Aorta (tissue), 5 donors: ENCODE measurements around the gene ME3. TPM values are rescaled to one million over a fixed set of nuclear protein-coding genes. Genes with fewer than 3 reads are reported as not detected.
A peak's percentile ranks its signal among the peaks of the same experiment; 100 is the strongest.

Source experiments
- ATAC-seq: fragments of 200-7000 bp; cut with Tn5 transposase; one replicate; pipeline ENCODE4 v1.9.1; 2022; ENCODE audit warnings: moderate library complexity; ENCODE audit not compliant: low FRiP score
- DNase-seq, 2 donors: peaks; one replicate each; pipeline ENCODE4 v3.0.0-alpha.2; 2020
- H3K27ac ChIP-seq, 2 donors: one replicate each; pipeline ENCODE4 v1.5.1; 2013; ENCODE audit warnings: low read length in 2 of 2, mild to moderate bottlenecking in 2 of 2, moderate library complexity in 2 of 2, control low read depth in 1 of 2, inconsistent platforms in 1 of 2, low read depth in 1 of 2
- H3K27me3 ChIP-seq, 2 donors: one replicate each; pipeline ENCODE4 v1.6.1; 2013; ENCODE audit warnings: control low read depth in 1 of 2, low read length in 1 of 2, mild to moderate bottlenecking in 1 of 2, moderate library complexity in 1 of 2; ENCODE audit not compliant: insufficient read depth in 2 of 2, control insufficient read depth in 1 of 2
- H3K36me3 ChIP-seq, 2 donors: one replicate each; pipeline ENCODE4 v1.6.1; 2013; ENCODE audit warnings: control low read depth in 1 of 2, low read length in 1 of 2, mild to moderate bottlenecking in 1 of 2; ENCODE audit not compliant: insufficient read depth in 2 of 2, control insufficient read depth in 1 of 2
- H3K4me1 ChIP-seq, 2 donors: one replicate each; pipeline ENCODE4 v1.6.1; 2013; ENCODE audit warnings: low read length in 2 of 2, control low read depth in 1 of 2, mild to moderate bottlenecking in 1 of 2, moderate library complexity in 1 of 2; ENCODE audit not compliant: insufficient read depth in 2 of 2, control insufficient read depth in 1 of 2
- H3K4me3 ChIP-seq, 2 donors: one replicate each; pipeline ENCODE4 v1.5.1; 2013; ENCODE audit warnings: low read length in 2 of 2, control low read depth in 1 of 2, mild to moderate bottlenecking in 1 of 2
- H3K9me3 ChIP-seq: one replicate; pipeline ENCODE4 v1.6.1; 2013; ENCODE audit warnings: mild to moderate bottlenecking, low read length; ENCODE audit not compliant: control insufficient read depth
- whole genome bisulfite sequencing, 2 donors: extraction: QIAGEN DNeasy Blood & Tissue Kit; methylation state at CpG; one replicate each; pipeline ENCODE4 v1.1.7; 2013; 5-methylcytosine and 5-hydroxymethylcytosine counted together
- intact Hi-C, 2 donors: fragments of 100-400 bp; cut with DNase I; formaldehyde crosslinking; loops; one replicate each; pipeline versions ENCODE4 v1.14.2 to v1.15.0; 2022
- polyA plus RNA-seq, 2 donors: library from polyadenylated mRNA; stranded (reverse); fragments of 200-250 nt; gene quantifications; one replicate each; pipeline ENCODE4 v1.2.3, GENCODE V29; 2013
- total RNA-seq, 2 donors: library from RNA; stranded (reverse); fragmentation: NEBNext Ultra II Directional; extraction: Animal tissue kit (Norgen Biotek cat#: 25700); gene quantifications; one replicate each; pipeline ENCODE4 v1.2.1, GENCODE V29; 2021
- donor health status: healthy with polysubstance abuse.
- donor health status: Bipolar disorder and iron deficiency.
- donor health status: DM: no; HTN: no; CAD: no.
- donor health status: DM: no; HTN: no; CAD: no.
- donor health status: DM: yes; HTN: yes; CAD: no.

The ME3 gene
- total and polyA plus RNA-seq, 4 donors, result 9.5 to 41.0 (median 28.6) TPM

GRCh38 chr11:86508604-86509587 is 163.5 kb downstream of the ME3 start:
- ATAC-seq (peak; percentile 39), DNase-seq (no peak)
- H3K27me3 ChIP-seq, result no peaks in the 10 kb centered on the region
- H3K27ac ChIP-seq, result no peak overlapping the region
- peaks cover 0 to 4% of the 10 kb centered on the region in 2 donors for H3K4me1 ChIP-seq
- H3K4me3 ChIP-seq, result no peak overlapping the region
- intact Hi-C loops, result no loop called here
- H3K9me3 ChIP-seq, result no peaks in the 10 kb centered on the region
- 78 to 94% methylated on average over 6 of the region's 6 CpGs for WGBS, 2 donors
- no peaks in the 10 kb centered on the region for H3K36me3 ChIP-seq

GRCh38 chr11:86507249-86507845 is 165.1 kb downstream of the ME3 start:
- WGBS, 2 donors, result 97 to 99% methylated on average over 4 of the region's 4 CpGs
- intact Hi-C loops, result no loop called here

GRCh38 chr11:86506235-86506634 is 166.2 kb downstream of the ME3 start:
- WGBS, 2 donors, result 96 to 97% methylated on average over 3 of the region's 3 CpGs
- Histone ChIP-seq H3K27ac (no peak overlapping the region), H3K4me3 (no peak overlapping the region), H3K27me3 (no peaks in the 10 kb centered on the region), H3K36me3 (peaks cover 0 to 2% of the 10 kb centered on the region in 2 donors), H3K9me3 (no peaks in the 10 kb centered on the region), H3K4me1 (peaks cover 0 to 2% of the 10 kb centered on the region in 2 donors)
- intact Hi-C loops, result no loop called here
- no peak for DNase-seq
- no peak for ATAC-seq

More at GRCh38 chr11:86507249-86507845, 165.1 kb downstream of the ME3 start:
- no peaks in the 10 kb centered on the region for H3K9me3 ChIP-seq
- no peaks in the 10 kb centered on the region for H3K27me3 ChIP-seq
- H3K36me3 ChIP-seq, result peaks cover 0 to 2% of the 10 kb centered on the region in 2 donors
- no peak overlapping the region for H3K4me3 ChIP-seq
- no peak for DNase-seq
- ATAC-seq, result no peak
- peaks cover 0 to 4% of the 10 kb centered on the region in 2 donors for H3K4me1 ChIP-seq
- H3K27ac ChIP-seq, result no peak overlapping the region

GRCh38 chr11:86503131-86503530 is 169.3 kb downstream of the ME3 start:
- H3K27ac ChIP-seq, result no peak overlapping the region
- no peaks in the 10 kb centered on the region for H3K4me1 ChIP-seq
- no peaks in the 10 kb centered on the region for H3K27me3 ChIP-seq
- intact Hi-C loops, result no loop called here
- H3K9me3 ChIP-seq, result no peaks in the 10 kb centered on the region
- no peak for DNase-seq
- no peak for ATAC-seq
- peaks cover 2% of the 10 kb centered on the region in 2 donors for H3K36me3 ChIP-seq
- WGBS, 2 donors, result 91 to 95% methylated on average over 4 of the region's 4 CpGs
- H3K4me3 ChIP-seq, result no peak overlapping the region

GRCh38 chr11:86502137-86502642 is 170.2 kb downstream of the ME3 start:
- DNase-seq (no peak), ATAC-seq (no peak)
- intact Hi-C loops, result no loop called here
- H3K27ac ChIP-seq, result no peak overlapping the region
- H3K36me3 ChIP-seq, result peaks cover 2% of the 10 kb centered on the region in 2 donors
- no peak overlapping the region for H3K4me3 ChIP-seq
- no peaks in the 10 kb centered on the region for H3K27me3 ChIP-seq
- peaks cover 0 to 4% of the 10 kb centered on the region in 2 donors for H3K4me1 ChIP-seq
- H3K9me3 ChIP-seq, result no peaks in the 10 kb centered on the region
- WGBS, 2 donors, result 97 to 99% methylated on average over 3 of the region's 3 CpGs

- no peaks in the 10 kb centered on the region for H3K9me3 ChIP-seq
- no peak overlapping the region for H3K4me3 ChIP-seq
- no peak overlapping the region for H3K27ac ChIP-seq
- DNase-seq, result no peak
- H3K4me1 ChIP-seq, result peaks cover 0 to 4% of the 10 kb centered on the region in 2 donors
- 90 to 93% methylated on average over 3 of the region's 3 CpGs for WGBS, 2 donors
- peaks cover 2% of the 10 kb centered on the region in 2 donors for H3K36me3 ChIP-seq
- intact Hi-C loops, result no loop called here
- no peak for ATAC-seq
- H3K27me3 ChIP-seq, result no peaks in the 10 kb centered on the region
Measured at GRCh38 chr11:86500500-86501140, 171.8 kb downstream of the ME3 start.

GRCh38 chr11:86499723-86500129 is 172.7 kb downstream of the ME3 start:
- Histone ChIP-seq H3K4me1 (peaks cover 0 to 4% of the 10 kb centered on the region in 2 donors), H3K4me3 (no peak overlapping the region), H3K36me3 (peaks cover 2% of the 10 kb centered on the region in 2 donors), H3K27ac (no peak overlapping the region), H3K27me3 (no peaks in the 10 kb centered on the region), H3K9me3 (no peaks in the 10 kb centered on the region)
- no peak for ATAC-seq
- 85 to 86% methylated on average over 4 of the region's 4 CpGs for whole genome bisulfite sequencing, 2 donors
- DNase-seq, result no peak
- intact Hi-C loops, result no loop called here

- intact Hi-C loops, result no loop called here
- Histone ChIP-seq H3K9me3 (no peaks in the 10 kb centered on the region), H3K27ac (no peak overlapping the region), H3K4me3 (no peak overlapping the region), H3K4me1 (peaks cover 0 to 7% of the 10 kb centered on the region in 2 donors), H3K27me3 (no peaks in the 10 kb centered on the region), H3K36me3 (peaks cover 2% of the 10 kb centered on the region in 2 donors)
- WGBS, 2 donors, result 90 to 91% methylated on average over 10 of the region's 10 CpGs
- ATAC-seq (peak; percentile 23), DNase-seq (no peak)
Measured at GRCh38 chr11:86497836-86498235, 174.6 kb downstream of the ME3 start.
